OCI-LY3 (cell line): ENCODE measurements around the gene DESI2.

Source experiments
- CTCF ChIP-seq: fragments of 200-600, 300-600 bp; sonication (generic); IDR thresholded peaks from 2 replicates; pipeline ENCODE4 v1.5.1; 2014; ENCODE audit warnings: antibody characterized with exemption, low read length, low read depth
- EZH2phosphoT487 ChIP-seq: fragments of 200-600 bp; shearing (Covaris generic); IDR thresholded peaks from 2 replicates; pipeline ENCODE4 v1.6.1; 2018; ENCODE audit warnings: antibody characterized with exemption, mixed run types, low read depth

- TF ChIP-seq CTCF (no peak), EZH2phosphoT487 (no peak)
Observed at GRCh38 chr1:244678697-244679096, 25.8 kb downstream of the DESI2 start.
